Measurements from ENCODE around the gene RAD51C.
A peak's percentile ranks its signal among the peaks of the same experiment; 100 is the strongest.
"Not testable (repeated sequence)": the region's sequence is repeated elsewhere in the genome, so short reads cannot be mapped to it uniquely, and the experiment has no call there.

Gene RAD51C

GRCh38 chr17:58734811-58735210 is 42.4 kb downstream of the RAD51C start:
- no peak for DNase-seq (ENCODE audit: low read depth in 2 of 2)

- no peak for DNase-seq (ENCODE audit: low read depth in 2 of 2)
These were observed 48.8 kb downstream of the RAD51C start for GRCh38 chr17:58741121-58741625.

- no peak for DNase-seq (ENCODE audit: low read depth in 2 of 2)
These were observed 55.3 kb downstream of the RAD51C start for GRCh38 chr17:58747674-58748073.

GRCh38 chr17:58749627-58750026 is 57.2 kb downstream of the RAD51C start:
- DNase-seq (ENCODE audit: low read depth in 2 of 2): not testable (repeated sequence)

- DNase-seq (ENCODE audit: low read depth in 2 of 2): no peak
These were observed 60.6 kb downstream of the RAD51C start for GRCh38 chr17:58753026-58753425.

GRCh38 chr17:58755269-58755576 is 62.8 kb downstream of the RAD51C start:
- no peak for DNase-seq (ENCODE audit: low read depth in 2 of 2)

GRCh38 chr17:58755577-58756245 is 63.3 kb downstream of the RAD51C start, which contains the start of gene PPM1E:
Gene PPM1E, plus strand, starts transcription at chr17:58755854.
- peak; percentile 7 to 31 for DNase-seq (ENCODE audit: low read depth in 2 of 2)

GRCh38 chr17:58756246-58757161 is 64.1 kb downstream of the RAD51C start:
- no peak for DNase-seq (ENCODE audit: low read depth in 2 of 2)

GRCh38 chr17:58757162-58757613 is 64.8 kb downstream of the RAD51C start:
- DNase-seq (ENCODE audit: low read depth in 2 of 2): no peak

- no peak for DNase-seq (ENCODE audit: low read depth in 2 of 2)
These were observed 66.5 kb downstream of the RAD51C start for GRCh38 chr17:58758890-58759289.

- no peak for DNase-seq (ENCODE audit: low read depth in 2 of 2)
These were observed 67.1 kb downstream of the RAD51C start for GRCh38 chr17:58759522-58759921.

- DNase-seq (ENCODE audit: low read depth in 2 of 2): no peak
These were observed 67.8 kb downstream of the RAD51C start for GRCh38 chr17:58760248-58760647.

GRCh38 chr17:58763263-58763662 is 70.9 kb downstream of the RAD51C start:
- DNase-seq (ENCODE audit: low read depth in 2 of 2): no peak

- DNase-seq (ENCODE audit: low read depth in 2 of 2): no peak
These were observed 72.0 kb downstream of the RAD51C start for GRCh38 chr17:58764373-58764772.

GRCh38 chr17:58778482-58778881 is 86.1 kb downstream of the RAD51C start:
- not testable (repeated sequence) for DNase-seq (ENCODE audit: low read depth in 2 of 2)

- no peak for DNase-seq (ENCODE audit: low read depth in 2 of 2)
These were observed 87.0 kb downstream of the RAD51C start for GRCh38 chr17:58779446-58779845.

- no peak for DNase-seq (ENCODE audit: low read depth in 2 of 2)
These were observed 91.0 kb downstream of the RAD51C start for GRCh38 chr17:58783380-58783779.

- no peak for DNase-seq (ENCODE audit: low read depth in 2 of 2)
These were observed 92.7 kb downstream of the RAD51C start for GRCh38 chr17:58785097-58785496.

Measured in activated CD4-positive, alpha-beta T cell treated with anti-CD3 and anti-CD28 coated beads for 24 hours (primary cell).